Inflammatory macrophage treated with lipopolysaccharide for 1 hour (primary cell): Measurements from ENCODE around the gene LIM2.
A peak's percentile ranks its signal among the peaks of the same experiment; 100 is the strongest.

Experiments
- DNase-seq, 2 donors: peaks; one replicate each; pipeline ENCODE4 v3.0.0-alpha.2; 2020 to 2022

LIM2 gene

DNA sequence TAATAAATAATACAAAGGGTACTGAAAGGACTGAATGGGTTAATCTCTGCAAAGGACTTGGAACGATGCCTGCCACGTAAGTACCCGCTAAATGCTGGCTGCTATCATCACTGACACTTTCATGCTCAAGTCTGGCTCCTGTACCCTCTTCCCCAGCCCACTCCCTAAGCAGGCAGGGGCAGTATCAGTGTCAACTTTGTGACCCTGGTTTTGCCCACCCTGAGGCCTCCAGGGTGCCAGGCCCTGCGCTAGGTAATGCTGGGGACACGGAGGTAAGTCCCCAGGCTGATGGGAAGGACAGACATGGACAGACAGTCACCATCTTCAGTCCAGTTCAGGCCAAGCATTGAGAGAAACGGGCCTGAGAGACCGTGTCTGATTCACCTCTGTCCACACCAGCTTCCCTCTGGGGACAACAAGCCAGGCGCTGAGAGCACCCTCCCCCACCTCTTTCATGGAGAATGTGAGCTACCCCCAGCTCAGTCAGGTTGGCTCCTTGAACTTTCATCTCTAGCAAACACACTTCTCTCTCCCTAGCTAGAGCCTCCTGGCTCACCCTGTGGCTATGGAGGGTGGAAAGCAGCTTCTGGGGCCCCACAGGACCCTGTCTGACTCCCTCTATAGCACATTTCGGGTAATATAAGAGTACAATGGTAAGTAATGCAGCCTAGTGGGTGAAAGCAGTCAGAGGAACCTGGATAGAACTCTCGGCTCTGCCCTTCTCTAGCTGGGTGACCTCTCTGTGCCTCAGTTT is 22.4 kb downstream of the LIM2 start:
- DNase-seq, result peak in 1 of 2 donors; percentile 20

DNA sequence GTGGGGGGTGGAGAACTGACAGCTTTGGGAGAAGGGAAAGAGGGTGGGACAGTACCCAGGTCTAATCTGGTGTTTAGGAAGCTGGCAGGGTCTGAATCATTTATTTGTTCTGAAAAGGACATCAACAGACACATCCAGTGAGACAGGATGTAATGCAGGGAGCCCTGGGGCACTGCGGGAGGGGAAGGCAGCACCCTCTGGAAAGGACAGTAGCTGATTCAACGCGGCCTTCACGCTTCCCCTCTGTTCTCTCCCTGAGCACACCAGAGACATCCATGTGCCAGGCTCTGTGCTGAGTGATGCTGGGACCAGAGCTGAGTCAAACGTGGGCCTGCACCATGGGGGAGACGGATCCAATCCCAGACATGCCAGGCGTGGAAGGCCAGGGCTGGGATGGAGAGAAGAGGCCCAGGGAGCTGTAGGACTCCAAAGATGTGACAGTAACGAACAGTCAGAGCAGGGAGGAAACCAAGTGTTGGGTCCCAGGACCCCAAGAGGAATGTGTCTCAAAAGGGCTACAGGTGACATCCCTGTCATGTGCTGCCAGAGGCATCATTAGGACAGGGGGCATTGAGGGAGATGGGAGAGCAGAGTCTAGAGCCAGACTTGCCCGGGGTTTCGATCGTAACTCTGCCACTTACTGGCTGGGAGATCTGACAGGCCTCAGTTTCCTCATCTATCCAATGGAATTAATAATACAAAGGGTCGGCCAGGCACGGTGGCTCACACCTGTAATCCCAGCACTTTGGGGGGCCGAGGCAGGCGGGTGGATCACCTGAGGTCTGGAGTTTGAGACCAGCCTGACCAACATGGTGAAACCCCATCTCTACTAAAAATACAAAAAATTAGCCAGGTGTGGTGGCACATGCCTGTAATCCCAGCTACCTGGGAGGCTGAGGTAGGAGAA is 23.3 kb downstream of the LIM2 start:
- DNase-seq, result no peak

DNA sequence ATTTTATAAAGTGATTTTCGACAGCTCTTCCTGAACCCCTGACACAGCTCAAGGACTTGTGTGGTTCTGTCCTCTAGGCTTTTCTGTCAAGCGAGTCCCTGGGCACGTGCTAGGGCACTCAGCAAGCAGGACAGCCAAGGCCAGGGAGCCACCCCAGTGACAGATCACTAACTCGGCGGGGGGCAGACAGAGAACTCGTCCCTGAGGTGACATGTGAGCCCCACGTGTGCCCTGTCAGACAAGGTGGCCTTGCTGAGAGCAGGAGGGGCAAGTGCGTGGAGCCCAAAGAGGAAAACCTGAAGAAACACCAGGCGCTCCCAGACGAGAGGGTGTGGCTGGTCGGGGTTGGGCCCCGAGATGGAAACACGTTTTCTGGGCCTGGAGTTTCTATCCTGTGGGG is 26.5 kb downstream of the LIM2 start:
- no peak for DNase-seq

DNA sequence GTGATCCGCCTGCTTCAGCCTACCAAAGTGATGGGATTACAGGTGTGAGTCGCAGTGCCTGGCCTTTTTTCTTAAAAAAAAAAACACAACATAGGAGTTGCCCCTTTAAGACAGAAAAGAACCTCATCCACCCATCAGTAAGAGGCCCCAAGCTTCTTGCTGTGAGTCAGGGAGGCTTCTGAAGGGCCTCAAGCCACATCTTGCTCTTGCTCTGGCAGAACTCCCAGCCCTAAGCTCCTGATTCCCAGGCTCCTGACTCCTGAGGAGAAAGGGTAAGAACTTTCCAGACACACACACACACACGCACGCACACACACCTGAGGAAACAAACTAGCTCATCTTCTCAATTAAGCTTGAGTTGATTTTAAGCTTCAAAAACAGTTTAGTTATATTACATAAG is 28.5 kb downstream of the LIM2 start:
- no peak for DNase-seq

DNA sequence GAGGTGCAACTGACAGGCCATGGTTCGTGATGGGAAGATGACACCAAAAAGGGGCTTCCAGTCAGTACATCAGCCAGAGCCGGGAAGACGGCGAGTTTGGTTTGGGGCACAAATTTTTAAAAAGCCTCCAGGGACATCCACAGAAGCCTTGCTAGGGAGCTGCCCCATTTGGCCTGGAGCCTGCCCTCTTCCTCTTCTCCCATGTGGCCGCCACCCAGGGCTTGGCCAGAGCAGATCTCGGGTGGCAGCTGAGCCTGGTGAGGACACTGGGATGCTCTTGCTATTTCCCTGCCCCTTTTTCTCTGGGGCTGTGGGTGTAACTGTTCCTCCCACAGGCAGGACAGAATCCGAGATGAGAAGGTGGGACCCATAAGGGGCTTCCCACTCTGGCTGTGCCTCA is 29.8 kb downstream of the LIM2 start:
- DNase-seq, result no peak

DNA sequence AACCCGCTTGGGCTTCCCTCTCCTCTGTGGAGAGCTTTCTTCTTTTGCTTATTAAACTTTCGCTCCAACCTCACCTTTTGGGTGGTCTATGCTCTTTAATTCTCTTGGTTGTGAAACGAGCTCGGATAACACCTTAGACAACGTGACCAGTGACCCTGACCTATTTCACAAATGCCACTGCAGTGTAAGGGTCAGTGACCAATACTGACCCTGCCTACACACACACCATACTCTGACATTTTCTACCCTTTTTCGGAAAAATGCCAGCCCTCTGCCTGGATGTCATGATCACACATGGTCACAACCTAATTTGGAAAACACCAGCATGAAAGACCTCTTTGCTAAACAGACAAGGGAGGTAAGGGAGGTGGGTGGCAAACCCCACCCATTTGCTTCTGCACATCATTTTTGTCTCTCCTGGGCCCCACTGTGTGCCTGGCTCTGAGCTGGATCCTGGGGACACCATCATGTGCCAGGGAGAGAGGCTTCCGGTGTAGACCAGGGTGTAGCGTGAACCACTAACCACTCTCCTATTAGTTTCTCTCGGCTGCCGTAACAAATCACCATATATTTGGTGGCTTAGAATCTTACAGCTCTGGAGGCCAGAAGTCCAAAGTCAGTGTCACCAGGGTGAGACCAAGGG is 31.5 kb downstream of the LIM2 start:
- no peak for DNase-seq

DNA sequence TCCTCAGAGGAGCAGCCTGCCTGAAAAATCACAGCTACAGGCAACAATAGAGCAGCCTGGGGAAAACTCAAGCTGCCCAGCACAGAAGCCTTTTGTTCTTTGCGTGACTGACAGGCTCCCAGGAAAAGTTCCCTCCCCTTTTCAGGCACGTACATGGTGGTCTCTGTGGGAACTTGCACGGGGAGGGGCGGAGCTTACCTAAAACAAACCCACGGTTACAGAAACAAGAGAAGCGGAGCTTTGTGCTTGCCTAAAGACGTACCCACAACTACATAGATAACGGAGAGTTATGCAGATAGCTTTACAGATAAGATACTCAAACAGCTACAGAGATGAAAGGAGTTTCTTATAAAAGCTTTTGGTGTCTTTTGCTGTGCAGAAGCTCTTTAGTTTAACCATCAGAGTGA is 33.0 kb downstream of the LIM2 start:
- no peak for DNase-seq

DNA sequence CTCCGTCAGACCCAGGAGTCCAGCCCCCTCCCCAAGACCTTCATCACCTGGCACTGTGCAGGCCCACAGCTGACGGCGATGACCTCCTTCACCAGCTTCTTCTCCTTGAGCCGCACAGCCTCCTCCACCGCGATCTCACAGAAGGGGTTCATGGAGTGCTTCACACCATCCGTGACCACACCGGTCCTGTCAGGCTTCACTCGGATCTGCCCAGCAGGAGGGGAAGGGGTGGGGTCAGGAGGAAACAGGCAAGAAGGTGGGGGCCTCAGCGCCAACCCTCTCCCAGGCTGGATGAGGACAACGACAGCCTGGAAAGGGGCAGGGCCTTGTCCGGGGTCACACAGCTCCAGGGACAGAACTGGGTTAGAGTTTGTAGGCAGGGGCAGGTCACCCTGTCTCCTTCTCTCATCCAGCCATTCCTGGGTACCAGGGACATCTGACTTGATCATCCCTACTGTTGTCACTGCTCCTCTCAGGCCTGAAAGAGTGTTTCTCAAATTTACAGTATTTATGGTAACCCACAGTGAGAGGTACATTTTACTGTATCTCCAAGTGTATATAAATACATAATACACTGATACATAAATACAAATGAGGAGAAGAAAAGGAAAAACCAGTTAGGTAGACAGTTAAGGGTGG is 33.6 kb downstream of the LIM2 start:
- DNase-seq, result no peak

DNA sequence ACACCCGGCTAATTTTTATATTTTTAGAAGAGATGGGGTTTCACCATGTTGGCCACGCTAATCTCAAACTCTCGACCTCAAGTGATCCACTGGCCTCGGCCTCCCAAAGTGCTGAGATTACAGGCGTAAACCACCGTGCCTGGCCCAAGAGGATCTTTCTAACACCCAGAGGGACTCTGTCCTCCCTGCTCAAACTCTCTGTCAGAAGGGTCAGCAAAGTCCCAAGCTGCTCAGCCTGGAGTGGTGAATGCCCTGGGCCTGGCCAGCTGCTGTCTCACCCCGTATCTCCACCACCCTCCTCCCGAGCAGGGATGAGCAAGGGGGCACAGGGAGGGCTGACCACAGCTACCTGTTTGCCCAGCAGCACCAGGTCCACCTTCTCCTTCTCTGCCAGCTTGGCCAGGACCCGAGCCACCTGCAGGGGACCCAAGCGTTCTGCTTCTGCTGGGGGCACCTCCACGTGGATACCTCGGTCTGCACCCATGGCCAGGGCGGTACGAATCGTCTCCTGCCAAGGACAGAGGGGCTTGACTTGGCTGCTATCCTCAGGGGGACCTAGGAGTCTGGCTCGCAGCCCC is 34.9 kb downstream of the LIM2 start:
- DNase-seq, result no peak

DNA sequence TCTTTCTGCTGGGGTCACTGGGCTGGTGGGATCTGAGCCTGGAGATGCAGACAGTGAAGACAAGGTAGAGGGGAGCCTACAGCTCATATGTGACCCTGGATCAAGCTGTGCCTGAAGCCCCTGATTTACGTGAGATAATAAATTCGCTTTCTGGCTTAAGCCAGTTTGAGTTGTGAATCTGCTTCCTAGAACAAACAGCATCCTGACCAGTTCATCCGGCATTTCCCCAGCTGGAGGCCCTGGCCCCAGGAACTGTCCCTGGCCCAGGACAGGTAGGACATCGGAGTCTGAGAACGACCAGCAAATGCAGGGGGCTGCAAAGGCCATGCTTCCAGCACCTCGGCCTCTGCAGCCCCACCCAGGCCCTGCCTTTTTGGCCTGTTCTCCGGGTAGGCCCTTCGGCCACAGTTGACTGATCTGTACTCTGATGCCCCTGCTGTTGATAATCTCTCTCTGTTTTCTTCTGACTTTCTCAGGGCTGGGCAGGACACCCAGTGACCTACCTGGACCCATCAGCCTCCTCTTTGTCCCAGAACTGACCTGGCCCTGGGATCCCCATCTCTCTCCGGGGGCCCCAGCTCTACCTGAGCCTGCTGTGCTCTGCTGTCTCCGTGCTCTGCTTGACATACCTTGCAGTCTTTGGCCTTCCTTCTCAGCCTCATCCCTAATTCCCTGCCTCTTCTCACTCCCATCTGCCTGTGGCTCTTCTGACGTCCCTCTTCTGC is 36.3 kb downstream of the LIM2 start:
- no peak for DNase-seq

DNA sequence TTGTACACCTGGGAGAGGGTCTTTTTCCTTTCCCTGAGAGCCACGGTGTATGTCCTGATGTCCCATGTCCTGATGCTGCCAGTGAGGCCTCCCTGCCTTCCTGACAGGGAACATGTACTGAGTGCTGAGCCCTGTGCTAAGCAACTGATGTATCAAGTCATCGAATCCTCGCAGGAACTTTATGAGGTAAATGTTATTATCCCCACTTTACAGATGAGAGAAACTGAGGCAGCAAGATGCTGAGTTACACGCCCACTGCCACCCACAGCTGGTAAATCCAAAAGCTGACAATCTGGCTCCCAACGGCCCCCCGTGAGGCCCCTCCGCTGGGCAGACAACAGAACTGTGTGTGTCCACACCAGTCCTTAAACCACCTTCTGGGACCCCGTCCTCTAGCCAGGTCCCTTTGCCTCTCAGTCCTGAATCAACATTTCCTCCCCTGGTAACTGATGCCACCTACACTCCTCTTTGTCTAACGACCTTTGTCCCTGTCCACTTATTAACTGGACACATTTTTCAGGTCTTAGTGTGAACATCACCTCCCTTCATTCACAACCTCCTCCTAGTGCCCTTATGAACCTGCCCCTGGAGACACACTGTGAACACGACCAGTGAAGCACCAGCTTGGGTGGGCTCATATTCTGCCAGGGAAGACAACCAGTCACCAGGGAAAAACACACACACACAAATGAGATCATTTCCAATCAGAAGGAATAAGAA is 40.4 kb downstream of the LIM2 start:
- DNase-seq, result no peak

DNA sequence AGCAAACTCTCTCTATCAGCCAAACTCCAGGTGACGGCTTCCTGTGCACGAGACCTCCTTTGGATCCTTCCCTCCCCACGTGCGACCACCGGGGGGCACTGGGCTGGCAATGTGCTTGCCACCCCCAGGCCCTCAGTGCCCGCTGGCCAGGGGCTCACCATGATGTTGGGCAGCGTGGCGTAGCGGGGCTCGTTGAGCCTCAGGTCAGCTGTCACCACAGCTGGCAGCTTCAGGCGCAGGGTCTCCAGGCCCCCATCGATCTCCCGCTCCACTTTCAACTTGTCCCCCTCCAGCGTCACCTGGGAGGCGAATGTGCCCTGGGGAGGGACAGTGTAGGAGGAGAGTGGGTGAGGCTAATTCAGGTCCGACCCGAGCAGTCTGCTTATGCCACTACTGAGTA is 41.0 kb downstream of the LIM2 start:
- no peak for DNase-seq

DNA sequence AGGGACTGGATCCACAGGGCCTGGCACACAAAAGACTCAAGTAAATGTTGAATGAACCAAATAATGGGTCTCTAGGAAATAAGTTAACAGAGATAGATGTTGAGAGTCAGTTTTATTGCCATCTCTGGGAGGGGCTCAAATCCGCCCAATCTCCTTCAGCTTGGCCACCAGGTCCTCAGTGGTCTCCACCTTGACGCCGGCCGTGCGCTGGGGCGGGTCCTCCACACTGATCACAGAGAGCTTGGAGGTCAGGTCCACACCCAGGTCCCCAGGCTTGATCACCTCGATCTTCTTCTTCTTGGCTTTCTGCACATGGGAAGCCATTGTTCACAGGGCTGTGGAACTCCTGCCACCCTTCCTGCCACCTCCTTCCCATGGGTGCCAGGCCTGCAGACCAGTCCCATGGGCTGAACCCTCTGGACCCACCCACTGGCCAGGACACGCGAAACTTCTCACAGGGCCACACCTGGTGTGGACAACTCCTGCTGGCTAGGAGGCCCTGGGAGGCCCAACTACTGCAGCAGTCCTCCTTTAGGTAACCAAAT is 42.6 kb downstream of the LIM2 start:
- no peak for DNase-seq

DNA sequence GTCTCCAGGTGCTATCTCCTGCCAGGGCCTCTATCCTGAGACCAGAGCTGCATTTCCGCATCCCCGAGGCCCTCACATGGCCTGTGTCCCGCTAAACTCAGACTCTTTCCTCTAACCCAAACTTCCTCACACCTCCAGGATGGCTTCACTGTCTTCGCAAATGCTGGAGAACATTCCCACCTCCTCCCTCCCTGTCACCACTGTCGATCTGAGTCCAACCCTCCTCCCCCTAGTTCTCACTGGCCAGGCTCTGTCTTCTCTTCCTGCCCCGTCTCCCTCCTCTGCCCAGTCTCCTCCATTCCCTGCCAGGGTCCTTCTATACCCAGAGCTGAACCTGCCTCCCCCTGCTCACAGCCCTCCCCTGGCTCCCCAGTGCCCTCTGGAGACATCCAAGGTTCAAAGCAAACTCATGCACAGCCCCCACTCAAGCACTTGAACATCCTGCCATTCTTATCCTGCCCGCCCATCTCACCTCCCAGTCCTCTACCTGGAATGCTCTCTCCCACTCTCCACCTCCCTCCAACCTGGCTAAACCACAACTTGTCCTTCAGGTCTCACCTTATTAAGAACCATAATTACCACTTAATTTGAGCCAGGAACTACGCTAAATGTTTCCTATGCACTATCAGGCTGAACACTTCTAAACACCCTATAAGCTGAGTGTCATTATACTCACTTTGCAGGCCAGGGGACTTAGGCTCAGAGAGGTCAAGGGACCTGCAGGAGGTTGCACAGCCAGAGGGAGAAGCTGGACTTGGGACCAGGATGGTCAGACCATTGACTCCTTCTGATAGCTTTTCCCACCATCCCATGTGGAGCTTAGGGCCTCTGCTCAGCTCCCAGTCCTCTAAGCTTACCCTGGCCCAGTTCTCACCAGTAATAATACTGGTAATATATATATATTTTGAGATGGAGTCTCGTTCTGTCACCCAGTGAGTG is 44.9 kb downstream of the LIM2 start:
- no peak for DNase-seq

DNA sequence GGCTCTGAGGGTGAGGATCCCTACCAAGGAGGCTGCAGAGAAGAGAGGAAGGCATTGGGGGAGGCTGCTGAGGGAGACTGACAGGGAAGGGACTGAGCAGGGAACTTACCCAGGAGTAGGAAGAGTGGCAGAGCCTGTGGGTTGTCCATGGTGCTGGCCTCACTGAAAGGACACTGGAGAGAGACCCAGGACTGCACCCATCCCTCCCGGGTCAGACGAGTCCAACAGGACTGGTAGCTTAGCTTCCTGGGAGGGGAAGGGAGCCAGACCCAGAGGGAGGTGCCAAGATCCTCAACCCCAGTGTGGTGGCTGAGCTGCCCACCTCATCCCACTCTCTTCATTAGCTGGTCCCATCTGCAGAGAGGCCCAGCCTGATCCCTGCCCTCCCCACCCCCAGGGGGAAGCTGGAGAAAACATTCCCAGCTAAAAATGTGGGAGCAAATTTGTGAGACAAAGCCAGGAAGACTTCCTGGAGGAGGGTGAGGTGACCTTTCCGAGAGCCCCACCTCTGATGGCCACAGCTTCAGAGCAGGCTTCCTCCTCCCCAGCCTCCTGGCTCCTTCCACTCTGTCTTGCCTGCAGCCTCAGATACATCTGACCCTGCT is 45.7 kb downstream of the LIM2 start, which contains the start of gene VSIG10L:
Gene VSIG10L (minus strand): TSS at position 164 of the 605 bp plus-strand sequence. CDS start 15 bp downstream, at position 149.
- DNase-seq, result peak in 1 of 2 donors; percentile 6

DNA sequence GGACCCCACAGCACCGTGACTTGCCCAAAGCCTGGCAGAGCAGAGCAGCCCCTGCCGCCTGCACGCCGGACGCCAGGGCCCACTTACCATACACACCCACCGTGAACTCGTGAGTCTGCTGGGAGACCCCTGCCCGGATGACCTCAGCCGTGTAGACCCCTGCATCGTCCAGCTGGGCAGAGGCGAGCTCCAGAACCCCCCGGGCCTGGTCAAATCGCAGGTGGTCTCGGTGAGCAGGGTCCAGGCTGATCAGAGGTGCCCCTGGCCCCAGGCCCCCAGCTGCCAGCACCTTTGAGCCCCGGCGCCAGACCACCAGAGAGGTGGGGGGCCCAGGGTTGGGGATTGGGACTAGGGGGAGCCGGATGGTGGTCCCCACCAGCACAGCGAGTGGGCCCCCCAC is 46.7 kb downstream of the LIM2 start:
- no peak for DNase-seq

DNA sequence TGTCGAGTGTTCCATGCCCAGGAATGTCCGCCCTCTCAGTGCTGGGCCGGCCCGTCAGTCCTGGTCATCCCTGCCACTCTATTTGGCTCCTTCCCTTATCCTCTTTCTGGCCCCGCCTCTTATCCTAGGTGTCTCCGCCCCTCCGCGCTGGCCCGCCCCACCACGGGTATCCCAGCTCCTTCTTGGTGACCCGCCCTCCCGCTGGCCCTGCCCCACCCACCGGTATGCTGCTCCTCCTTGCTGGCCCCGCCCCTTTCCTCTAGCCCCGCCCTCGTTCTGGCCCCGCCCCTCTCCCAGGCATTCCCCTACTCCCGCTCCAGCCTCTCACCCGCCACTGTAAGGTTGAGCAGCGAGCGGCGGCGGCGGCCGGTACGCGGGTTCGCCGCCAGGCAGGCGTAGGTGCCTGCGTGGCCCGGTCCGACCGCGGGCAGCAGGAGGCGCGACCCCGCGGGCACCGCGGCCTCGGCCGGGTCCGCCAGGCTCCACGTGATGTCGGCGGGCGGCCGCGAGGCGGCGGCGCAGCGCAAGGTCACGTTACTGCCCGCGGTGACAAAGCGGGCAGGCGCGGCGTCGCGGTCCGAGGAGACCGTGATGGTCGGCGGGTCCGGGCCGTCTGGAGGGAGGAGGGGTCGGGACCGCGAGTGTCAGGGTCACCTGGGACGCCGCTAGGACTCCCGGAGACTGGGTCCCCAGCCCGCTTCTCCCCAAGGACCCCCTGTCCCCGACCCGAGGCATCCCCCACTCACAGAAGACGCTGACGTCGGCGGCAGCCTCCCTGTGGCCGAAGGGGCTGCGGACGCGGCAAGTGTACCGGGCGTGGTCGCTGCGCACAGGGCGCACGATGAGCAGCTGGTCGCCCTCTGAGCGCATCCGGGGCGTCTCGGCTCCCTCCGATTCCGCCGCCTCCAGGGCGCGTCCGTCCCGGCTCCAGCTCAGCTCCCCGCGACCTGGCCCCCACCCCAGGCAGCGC is 47.8 kb downstream of the LIM2 start:
- DNase-seq, result peak; percentile 97 to 99

DNA sequence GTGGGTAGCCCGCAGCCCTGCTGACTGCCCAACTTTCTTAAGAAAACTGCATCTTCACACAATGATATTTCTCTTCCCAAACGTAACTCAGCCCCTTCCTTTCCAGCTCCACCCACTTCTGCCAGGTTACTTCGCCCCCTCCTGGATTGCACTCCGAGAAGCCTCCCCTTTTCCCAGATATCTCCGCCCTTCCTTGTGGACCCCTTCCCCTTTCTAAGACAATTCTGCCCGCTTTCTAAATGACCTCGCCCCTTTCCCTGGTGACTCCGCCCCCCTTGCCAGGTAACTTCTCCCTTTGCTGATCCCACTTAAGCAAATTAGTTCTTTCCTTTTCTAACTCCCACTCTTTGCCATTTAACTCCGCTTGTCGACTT is 48.5 kb downstream of the LIM2 start:
- no peak for DNase-seq
